Fibroblast of skin of abdomen (primary cell): Measurements from ENCODE around the gene RABL3.
"Not testable (repeated sequence)": the region's sequence is repeated elsewhere in the genome, so short reads cannot be mapped to it uniquely, and the experiment has no call there.

Experiments
- DNase-seq: peaks from one replicate; pipeline ENCODE4 v3.0.0-alpha.2; 2013

Gene RABL3

GRCh38 chr3:120682095-120682681 lies 60.1 kb downstream of the RABL3 start, which contains the start of gene HGD:
TSS of gene HGD (minus strand) at chr3:120682239. CDS start at chr3:120682111, 128 bp downstream.
- no peak for DNase-seq

- DNase-seq: no peak
Observed at GRCh38 chr3:120681506-120682038, 60.7 kb downstream of the RABL3 start.

- no peak for DNase-seq
Observed at GRCh38 chr3:120681018-120681417, 61.3 kb downstream of the RABL3 start.

DNA sequence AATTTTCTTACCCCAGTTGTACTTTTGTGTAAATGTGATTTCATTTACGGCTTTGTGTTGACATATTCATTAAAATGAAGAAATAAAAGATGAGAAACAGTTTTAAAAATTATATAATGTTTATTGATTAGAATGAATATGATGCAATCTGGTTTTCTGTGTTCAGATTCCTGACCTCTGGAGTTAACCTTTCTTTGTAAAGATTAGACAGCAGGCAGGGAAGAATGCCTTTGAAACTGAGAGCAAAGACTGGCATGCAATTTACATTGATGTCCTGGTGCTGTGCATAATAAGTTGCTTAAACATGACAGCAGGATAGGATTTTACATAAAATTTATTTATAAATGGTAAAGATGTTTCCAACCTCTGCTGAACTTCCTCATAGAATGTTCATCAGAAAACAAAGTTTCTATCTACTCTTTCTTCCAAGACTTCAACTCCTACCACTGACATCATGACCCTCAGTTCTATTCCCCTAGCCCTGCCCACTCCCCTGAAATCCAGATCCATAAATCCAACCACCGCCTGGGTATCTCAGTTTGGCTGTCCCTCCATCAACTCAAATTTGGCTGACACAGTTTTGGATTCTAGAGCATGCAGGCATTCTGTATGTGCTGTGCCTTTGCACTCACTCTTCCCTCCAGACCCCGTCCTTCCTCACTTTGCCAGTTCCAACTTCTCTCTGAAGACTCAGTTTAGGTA lies 62.0 kb downstream of the RABL3 start:
- DNase-seq: no peak

GRCh38 chr3:120678984-120679383 lies 63.3 kb downstream of the RABL3 start:
- DNase-seq: no peak

GRCh38 chr3:120678331-120678947 lies 63.9 kb downstream of the RABL3 start:
- DNase-seq: peak; percentile 67

- not testable (repeated sequence) for DNase-seq
Observed at GRCh38 chr3:120677193-120677592, 65.1 kb downstream of the RABL3 start.

- DNase-seq: no peak
Observed at GRCh38 chr3:120673116-120673515, 69.2 kb downstream of the RABL3 start.

- no peak for DNase-seq
Observed at GRCh38 chr3:120670576-120670975, 71.7 kb downstream of the RABL3 start.

GRCh38 chr3:120664926-120665325 lies 77.4 kb downstream of the RABL3 start:
- no peak for DNase-seq

GRCh38 chr3:120661945-120662344 lies 80.4 kb downstream of the RABL3 start:
- DNase-seq: no peak

GRCh38 chr3:120661106-120661905 lies 81.0 kb downstream of the RABL3 start:
- DNase-seq: peak; percentile 22

DNA sequence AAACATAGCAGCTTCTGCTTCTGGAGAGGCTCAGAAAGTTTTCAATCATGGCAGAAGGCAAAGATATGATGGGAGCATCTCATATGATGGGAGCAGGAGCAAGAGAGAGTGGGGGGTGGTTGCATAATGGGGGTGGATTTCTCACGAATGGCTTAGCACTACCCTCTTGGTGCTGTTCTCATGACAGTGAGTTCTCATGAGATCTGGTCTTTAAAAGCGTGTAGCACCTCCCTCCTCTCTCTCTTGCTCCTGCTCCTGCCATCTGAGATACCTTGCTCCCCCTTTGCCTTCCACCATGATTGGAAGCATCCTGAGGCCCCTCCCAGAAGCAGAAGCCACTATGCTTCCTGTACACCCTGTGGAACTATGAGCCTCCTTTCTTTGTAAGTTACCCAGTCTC lies 82.5 kb downstream of the RABL3 start:
- no peak for DNase-seq

DNA sequence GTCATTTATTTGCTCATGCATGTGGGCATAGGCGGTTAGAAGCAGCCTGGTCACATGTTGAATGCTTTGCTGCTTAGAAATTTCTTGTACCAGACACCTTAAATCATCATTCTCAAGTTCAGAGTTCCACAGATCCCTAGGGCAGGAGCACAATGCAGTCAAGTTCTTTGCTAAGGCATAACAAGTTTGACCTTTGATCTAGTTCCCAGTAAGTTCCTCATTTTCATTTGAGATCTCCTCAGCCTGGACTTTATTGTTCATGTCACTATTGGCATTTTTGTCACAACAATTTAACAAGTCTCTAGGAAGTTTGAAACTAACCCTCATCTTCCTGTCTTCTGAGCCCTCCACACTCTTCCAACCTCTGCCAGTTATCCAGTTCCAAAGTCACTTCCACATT lies 83.0 kb downstream of the RABL3 start:
- DNase-seq: no peak

DNA sequence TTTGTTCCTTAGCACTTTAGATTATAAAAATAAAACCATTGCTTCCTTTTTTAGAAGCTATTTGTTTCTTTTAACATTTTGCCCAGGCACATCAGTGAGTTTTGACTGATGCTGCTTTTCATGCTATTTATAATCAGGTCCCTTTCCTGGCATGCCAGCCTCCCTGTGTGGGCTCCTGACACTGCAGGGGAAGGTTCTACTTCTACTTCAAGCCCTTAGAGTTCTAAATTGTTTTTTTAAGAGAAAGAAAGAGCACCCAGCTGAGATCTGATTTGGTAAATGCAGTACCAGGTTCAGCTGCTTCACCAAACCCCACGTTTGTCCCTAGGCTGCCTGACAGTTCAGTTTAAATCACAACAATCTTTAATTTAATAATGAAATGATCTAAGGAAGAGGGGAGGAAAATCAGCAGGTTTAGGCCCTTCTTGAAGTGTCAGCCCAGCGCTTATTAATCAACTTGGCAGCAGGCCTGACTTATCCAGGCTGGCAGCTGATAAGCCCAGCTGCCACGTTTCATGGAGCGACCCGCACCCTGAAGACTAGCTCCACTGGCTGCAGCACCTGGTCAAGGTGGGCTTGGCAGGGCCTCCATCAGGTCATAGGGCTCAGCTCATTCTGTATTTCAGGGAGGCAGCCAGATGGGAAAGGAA lies 89.3 kb downstream of the RABL3 start:
- no peak for DNase-seq

- no peak for DNase-seq
Observed at GRCh38 chr3:120652281-120652680, 90.0 kb downstream of the RABL3 start.

GRCh38 chr3:120650311-120650710 lies 92.0 kb downstream of the RABL3 start:
- DNase-seq: no peak

GRCh38 chr3:120649830-120650233 lies 92.5 kb downstream of the RABL3 start:
- no peak for DNase-seq

- DNase-seq: no peak
Observed at GRCh38 chr3:120648290-120648689, 94.0 kb downstream of the RABL3 start.

DNA sequence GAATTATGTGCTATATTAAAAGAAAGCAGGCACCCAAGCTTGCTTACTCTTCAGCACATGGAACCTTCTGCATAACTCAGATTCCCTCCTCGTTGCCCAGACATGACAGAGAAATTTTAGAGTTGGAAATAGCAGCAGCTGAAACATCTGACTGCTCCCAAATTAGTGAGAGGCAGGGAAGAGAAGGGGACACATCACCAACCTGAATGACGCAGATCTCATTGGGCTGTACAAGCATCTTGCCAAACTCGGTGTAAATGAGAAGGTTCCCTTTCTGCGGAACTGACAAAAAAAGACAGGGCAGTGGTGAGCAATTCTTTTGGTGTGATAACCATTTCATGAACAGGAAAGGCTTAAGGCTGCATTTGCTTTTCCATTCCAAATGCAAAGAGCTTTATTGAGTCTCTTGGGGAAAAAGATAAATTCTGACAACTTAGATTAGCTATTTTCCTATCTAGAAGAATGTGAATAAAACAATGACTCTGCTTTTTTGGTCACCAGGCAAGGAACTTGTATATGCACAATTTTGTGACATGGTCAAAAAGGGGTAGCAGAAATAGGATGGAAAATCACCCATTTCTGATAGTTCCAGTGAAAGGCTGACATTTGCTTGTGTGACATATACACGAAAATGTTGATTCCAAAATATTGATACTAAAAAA lies 95.4 kb downstream of the RABL3 start:
- DNase-seq: no peak

- DNase-seq: peak; percentile 55
Observed at GRCh38 chr3:120645083-120645845, 97.1 kb downstream of the RABL3 start.
